NB4 (cell line): ENCODE results near the gene ARMC7.

Experiments used
- DNase-seq: peaks from one replicate; pipeline ENCODE4 v3.0.0; 2010; ENCODE audit warnings: low read depth
- H3K4me3 ChIP-seq: one replicate; pipeline ENCODE4 v1.5.1; 2011; ENCODE audit warnings: mild to moderate bottlenecking, low read depth, low read length, moderate library complexity
- MAX ChIP-seq: IDR thresholded peaks from 2 replicates; pipeline ENCODE4 v1.6.1; 2011; ENCODE audit warnings: low read depth, low read length
- MYC ChIP-seq: IDR thresholded peaks from 2 replicates; pipeline ENCODE4 v1.6.1; 2011; ENCODE audit warnings: low read depth, low read length
- POLR2A ChIP-seq: IDR thresholded peaks from 2 replicates; pipeline ENCODE4 v1.6.1; 2011; ENCODE audit warnings: mild to moderate bottlenecking; ENCODE audit not compliant: insufficient read length; ENCODE audit errors: extremely low read depth
- TF ChIP-seq, protein P1 (sequence below): IDR thresholded peaks from one replicate; pipeline ENCODE4 v1.5.1; 2012; ENCODE audit warnings: low read depth, low read length

Gene ARMC7

GRCh38 chr17:75075597-75076336 lies 34.0 kb upstream of the ARMC7 start:
- no peak for DNase-seq
- TF ChIP-seq MAX: no peak
- no peak for TF ChIP-seq POLR2A
- TF ChIP-seq, protein P1, sequence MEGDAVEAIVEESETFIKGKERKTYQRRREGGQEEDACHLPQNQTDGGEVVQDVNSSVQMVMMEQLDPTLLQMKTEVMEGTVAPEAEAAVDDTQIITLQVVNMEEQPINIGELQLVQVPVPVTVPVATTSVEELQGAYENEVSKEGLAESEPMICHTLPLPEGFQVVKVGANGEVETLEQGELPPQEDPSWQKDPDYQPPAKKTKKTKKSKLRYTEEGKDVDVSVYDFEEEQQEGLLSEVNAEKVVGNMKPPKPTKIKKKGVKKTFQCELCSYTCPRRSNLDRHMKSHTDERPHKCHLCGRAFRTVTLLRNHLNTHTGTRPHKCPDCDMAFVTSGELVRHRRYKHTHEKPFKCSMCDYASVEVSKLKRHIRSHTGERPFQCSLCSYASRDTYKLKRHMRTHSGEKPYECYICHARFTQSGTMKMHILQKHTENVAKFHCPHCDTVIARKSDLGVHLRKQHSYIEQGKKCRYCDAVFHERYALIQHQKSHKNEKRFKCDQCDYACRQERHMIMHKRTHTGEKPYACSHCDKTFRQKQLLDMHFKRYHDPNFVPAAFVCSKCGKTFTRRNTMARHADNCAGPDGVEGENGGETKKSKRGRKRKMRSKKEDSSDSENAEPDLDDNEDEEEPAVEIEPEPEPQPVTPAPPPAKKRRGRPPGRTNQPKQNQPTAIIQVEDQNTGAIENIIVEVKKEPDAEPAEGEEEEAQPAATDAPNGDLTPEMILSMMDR: no peak
- TF ChIP-seq MYC: no peak
- H3K4me3 ChIP-seq: no peak overlapping the region

GRCh38 chr17:75077072-75077495 lies 32.7 kb upstream of the ARMC7 start:
- no peak for DNase-seq
- TF ChIP-seq MAX (no peak), POLR2A (no peak), MYC (no peak)
- TF ChIP-seq, protein P1: no peak
- no peak overlapping the region for H3K4me3 ChIP-seq

DNA sequence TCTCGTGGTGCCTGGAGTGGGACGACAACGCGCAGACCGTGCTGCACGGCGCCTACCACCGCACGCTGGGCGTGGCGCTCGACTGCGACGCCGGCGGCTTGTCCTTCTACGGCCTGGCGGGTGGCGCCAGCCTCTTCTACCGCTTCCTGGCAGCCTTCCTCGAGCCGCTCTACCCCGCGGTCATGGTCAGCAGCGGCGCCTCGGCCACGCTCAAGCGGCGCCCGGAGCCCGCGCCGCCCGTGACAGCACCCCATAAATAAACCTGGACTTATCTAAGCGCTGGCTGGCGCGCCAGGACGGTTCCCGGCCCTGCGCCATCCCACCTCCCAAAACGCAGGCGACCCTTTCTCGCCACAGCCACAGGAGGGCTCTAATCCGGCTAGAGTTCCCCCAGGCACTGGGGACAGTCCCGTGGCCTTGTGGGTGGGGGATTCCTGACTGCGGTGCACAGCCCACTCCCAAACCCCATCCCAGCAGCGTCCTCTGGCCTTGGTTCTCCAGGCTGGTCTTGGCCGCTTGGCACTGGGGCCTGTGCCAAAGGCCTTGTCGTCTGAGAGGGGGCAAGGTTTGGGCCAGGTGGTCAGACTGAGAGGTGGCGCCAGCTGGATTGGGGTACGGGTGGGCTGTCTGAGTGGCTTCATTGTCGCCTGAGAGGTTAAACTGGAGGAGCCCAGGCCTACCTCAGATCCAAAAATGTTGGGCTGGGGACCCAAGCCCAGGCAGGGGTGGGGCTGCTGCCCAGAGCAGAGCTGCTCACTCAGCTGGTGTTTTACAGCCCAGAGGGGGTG lies 32.1 kb upstream of the ARMC7 start:
- no peak overlapping the region for H3K4me3 ChIP-seq
- TF ChIP-seq, protein P1: no peak
- no peak for TF ChIP-seq MAX
- TF ChIP-seq POLR2A: no peak
- TF ChIP-seq MYC: no peak
- no peak for DNase-seq

GRCh38 chr17:75078284-75079022 lies 31.3 kb upstream of the ARMC7 start:
- peak; percentile 57 for DNase-seq
- TF ChIP-seq MYC: no peak
- no peak for TF ChIP-seq MAX
- TF ChIP-seq, protein P1: no peak
- TF ChIP-seq POLR2A: no peak
- H3K4me3 ChIP-seq: no peak overlapping the region

- H3K4me3 ChIP-seq: no peak overlapping the region
- no peak for TF ChIP-seq MAX
- no peak for TF ChIP-seq POLR2A
- TF ChIP-seq, protein P1: no peak
- no peak for TF ChIP-seq MYC
- no peak for DNase-seq
These were observed 30.8 kb upstream of the ARMC7 start for GRCh38 chr17:75079023-75079373.
